H1 (cell line): Measurements from ENCODE around the gene HSF4. TPM values are rescaled to one million over a fixed set of nuclear protein-coding genes. Genes with fewer than 3 reads are reported as not detected.

ENCODE experiments used
- RFX5 ChIP-seq: IDR thresholded peaks from 2 replicates; pipeline ENCODE4 v1.6.1; 2011; ENCODE audit warnings: low read depth, low read length, improper control_type of control experiment, borderline replicate concordance
- polyA plus RNA-seq, 7 experiments: library from polyadenylated mRNA; depleted of rRNA in 3 of 7; stranded (reverse) in 5 of 7; unstranded in 2 of 7; fragments of >200 nt in 5 of 7; fragments of 200-250 nt in 2 of 7; gene quantifications; 1 replicate in 5 of 7; 2 replicates in 1 of 7; 4 replicates in 1 of 7; pipeline versions ENCODE4 v1.2.1 to v1.2.3, GENCODE V29; 2011 to 2013; ENCODE audit warnings: missing spikeins in 2 of 7, mixed read lengths in 2 of 7
- total RNA-seq: library from RNA; stranded (reverse); fragmentation: NEBNext Ultra II Directional; extraction: Animal tissue kit (Norgen Biotek cat#: 25700); gene quantifications from 2 replicates; pipeline ENCODE4 v1.2.1, GENCODE V29; 2021

The HSF4 gene
- total and polyA plus RNA-seq, 2 of the 8 experiments (the other 6 are each of a cell fraction or from before 2014, with no cell fraction given): 0.14 TPM; not detected in 1

- no peak for TF ChIP-seq RFX5
Observed at GRCh38 chr16:67142342-67142741, 22.2 kb upstream of the HSF4 start (continued).
